H9 (cell line): ENCODE data around the gene CPNE8. TPM values are rescaled to one million over a fixed set of nuclear protein-coding genes. Genes with fewer than 3 reads are reported as not detected.

Experiments used
- DNase-seq: peaks from one replicate; pipeline ENCODE4 v3.0.0-alpha.2; 2017
- H2AFZ ChIP-seq: one replicate; pipeline ENCODE4 v1.6.1; 2013; ENCODE audit warnings: mild to moderate bottlenecking, low read length, control low read depth, moderate library complexity
- H2AK5ac ChIP-seq: 2 replicates; pipeline ENCODE4 v1.6.1; 2013; ENCODE audit warnings: low read length, control low read depth, mixed read lengths; ENCODE audit not compliant: insufficient read length
- H2BK120ac ChIP-seq: one replicate; pipeline ENCODE4 v1.6.1; 2013; ENCODE audit warnings: low read depth, mild to moderate bottlenecking, low read length, control low read depth, inconsistent platforms; ENCODE audit not compliant: poor library complexity, severe bottlenecking
- H2BK12ac ChIP-seq: 2 replicates; pipeline ENCODE4 v1.6.1; 2013; ENCODE audit warnings: low read length, control low read depth, mixed read lengths, low read depth; ENCODE audit not compliant: insufficient read length
- H2BK15ac ChIP-seq: 2 replicates; pipeline ENCODE4 v1.6.1; 2013; ENCODE audit warnings: low read depth, low read length, control low read depth
- H2BK20ac ChIP-seq: one replicate; pipeline ENCODE4 v1.6.1; 2013; ENCODE audit warnings: low read depth, mild to moderate bottlenecking, low read length, control low read depth, inconsistent platforms; ENCODE audit not compliant: poor library complexity, severe bottlenecking
- H2BK5ac ChIP-seq: 2 replicates; pipeline ENCODE4 v1.6.1; 2013; ENCODE audit warnings: low read length, control low read depth, mixed read lengths; ENCODE audit not compliant: insufficient read length
- H3K14ac ChIP-seq: 2 replicates; pipeline ENCODE4 v1.6.1; 2013; ENCODE audit warnings: low read length, control low read depth; ENCODE audit not compliant: insufficient read depth
- H3K18ac ChIP-seq: 2 replicates; pipeline ENCODE4 v1.6.1; 2013; ENCODE audit warnings: low read depth, mild to moderate bottlenecking, mixed read lengths, low read length, control low read depth; ENCODE audit not compliant: insufficient read length
- H3K23ac ChIP-seq: 2 replicates; pipeline ENCODE4 v1.6.1; 2013; ENCODE audit warnings: low read length, control low read depth, mixed read lengths, low read depth; ENCODE audit not compliant: insufficient read length
- H3K23me2 ChIP-seq: 2 replicates; pipeline ENCODE4 v1.6.1; 2013; ENCODE audit warnings: low read depth, mild to moderate bottlenecking, mixed read lengths, low read length, control low read depth; ENCODE audit not compliant: insufficient read length, poor library complexity, severe bottlenecking
- H3K27ac ChIP-seq: 2 replicates; pipeline ENCODE4 v1.5.1; 2013; ENCODE audit warnings: low read length, control low read depth, mixed read lengths, low read depth; ENCODE audit not compliant: insufficient read length
- H3K27me3 ChIP-seq: 2 replicates; pipeline ENCODE4 v1.6.1; 2013; ENCODE audit warnings: low read length, control low read depth, inconsistent platforms; ENCODE audit not compliant: insufficient read depth
- H3K4ac ChIP-seq: 2 replicates; pipeline ENCODE4 v1.6.1; 2013; ENCODE audit warnings: low read depth, mild to moderate bottlenecking, control low read depth, inconsistent platforms, low read length, moderate library complexity
- H3K4me1 ChIP-seq: 2 replicates; pipeline ENCODE4 v1.6.1; 2013; ENCODE audit warnings: low read length, control low read depth, inconsistent platforms; ENCODE audit not compliant: insufficient read depth
- H3K4me2 ChIP-seq: 2 replicates; pipeline ENCODE4 v1.6.1; 2013; ENCODE audit warnings: low read length, control low read depth, mixed read lengths; ENCODE audit not compliant: insufficient read length, insufficient read depth
- H3K56ac ChIP-seq: 2 replicates; pipeline ENCODE4 v1.6.1; 2013; ENCODE audit warnings: low read depth, mild to moderate bottlenecking, mixed read lengths, low read length, control low read depth; ENCODE audit not compliant: insufficient read length
- H3K79me1 ChIP-seq: 2 replicates; pipeline ENCODE4 v1.6.1; 2013; ENCODE audit warnings: low read depth, mild to moderate bottlenecking, moderate library complexity, low read length, control low read depth, inconsistent platforms; ENCODE audit not compliant: insufficient read depth, poor library complexity, severe bottlenecking
- H3K79me2 ChIP-seq: 2 replicates; pipeline ENCODE4 v1.6.1; 2013; ENCODE audit warnings: low read length, control low read depth, inconsistent platforms; ENCODE audit not compliant: insufficient read depth
- H3K9ac ChIP-seq: 2 replicates; pipeline ENCODE4 v1.6.1; 2013; ENCODE audit warnings: low read length, control low read depth, mixed read lengths; ENCODE audit not compliant: insufficient read length; ENCODE audit errors: extremely low read depth
- H3K9me3 ChIP-seq: one replicate; pipeline ENCODE4 v1.6.1; 2013; ENCODE audit warnings: low read depth, low read length, inconsistent platforms; ENCODE audit not compliant: control insufficient read depth
- H3T11ph ChIP-seq: one replicate; pipeline ENCODE4 v1.6.1; 2013; ENCODE audit warnings: mild to moderate bottlenecking, low read length, control low read depth, inconsistent platforms
- H4K20me1 ChIP-seq: one replicate; pipeline ENCODE4 v1.6.1; 2013; ENCODE audit not compliant: control insufficient read depth, insufficient read length, insufficient read depth
- H4K5ac ChIP-seq: 2 replicates; pipeline ENCODE4 v1.6.1; 2013; ENCODE audit warnings: low read depth, mild to moderate bottlenecking, mixed read lengths, low read length, control low read depth; ENCODE audit not compliant: insufficient read length
- H4K8ac ChIP-seq: replicated peaks from 2 replicates; pipeline ENCODE4 v1.6.1; 2013; ENCODE audit warnings: low read length, control low read depth, mixed read lengths, low read depth; ENCODE audit not compliant: insufficient read length
- H4K91ac ChIP-seq: 2 replicates; pipeline ENCODE4 v1.6.1; 2013; ENCODE audit warnings: low read depth, mild to moderate bottlenecking, moderate library complexity, mixed read lengths, low read length, control low read depth; ENCODE audit not compliant: insufficient read length
- H3K27ac Mint-ChIP-seq, 3 experiments: 2 replicates in 2 of 3; 3 replicates in 1 of 3; pipeline ENCODE4 v1.8.0; 2020 to 2021; ENCODE audit warnings: mixed read lengths in 3 of 3, mild to moderate bottlenecking in 1 of 3, moderate library complexity in 1 of 3
- H3K27me3 Mint-ChIP-seq: 2 replicates; pipeline ENCODE4 v1.8.0; 2021; ENCODE audit warnings: low read depth, mild to moderate bottlenecking, moderate library complexity, mixed read lengths
- H3K36me3 Mint-ChIP-seq, 3 experiments: 2 replicates in 2 of 3; 3 replicates in 1 of 3; pipeline ENCODE4 v1.8.0; 2020 to 2021; ENCODE audit warnings: low read depth in 3 of 3, mixed read lengths in 3 of 3; ENCODE audit not compliant: insufficient read depth in 1 of 3
- H3K4me1 Mint-ChIP-seq, 2 experiments: 2 replicates each; pipeline ENCODE4 v1.8.0; 2020; ENCODE audit warnings: mixed read lengths in 2 of 2
- H3K4me3 Mint-ChIP-seq, 2 experiments: 2 replicates in 1 of 2; 3 replicates in 1 of 2; pipeline ENCODE4 v1.8.0; 2020 to 2021; ENCODE audit warnings: mild to moderate bottlenecking in 2 of 2, mixed read lengths in 2 of 2, moderate library complexity in 1 of 2
- H3K9me3 Mint-ChIP-seq, 2 experiments: 2 replicates in 1 of 2; 3 replicates in 1 of 2; pipeline ENCODE4 v1.8.0; 2020; ENCODE audit warnings: mild to moderate bottlenecking in 2 of 2, mixed read lengths in 2 of 2, moderate library complexity in 1 of 2
- CTCF ChIP-seq: fragments of 200-600 bp; sonication (generic); conservative IDR thresholded peaks from 3 replicates; pipeline ENCODE4 v1.8.0; 2021; ENCODE audit warnings: antibody characterized with exemption, mild to moderate bottlenecking
- WGBS: extraction: QIAGEN DNeasy Blood & Tissue Kit; methylation state at CpG from one replicate; pipeline ENCODE4 v1.1.7; 2013; ENCODE audit warnings: missing lambda C conversion rate, low lambda C conversion rate, mixed read lengths; ENCODE audit not compliant: insufficient read length; ENCODE audit errors: extremely low coverage; 5-methylcytosine and 5-hydroxymethylcytosine counted together
- total RNA-seq: library from RNA; stranded (reverse); gene quantifications from 2 replicates; pipeline ENCODE4 v1.2.1, GENCODE V29; 2021

CPNE8 gene
- total RNA-seq, 1 experiment from 2014 or later = 1.9 TPM

- Mint-ChIP-seq H3K4me3 (no peak overlapping the region; a peak in 1 of 5 replicates), H3K27me3 (no peaks in the 10 kb centered on the region), H3K4me1 (no peaks in the 10 kb centered on the region; a peak in 1 of 4 replicates), H3K9me3 (no peaks in the 10 kb centered on the region; a peak in 1 of 5 replicates), H3K36me3 (no peaks in the 10 kb centered on the region), H3K27ac (no peak overlapping the region)
- H3K23me2 ChIP-seq = no peaks in the 10 kb centered on the region
- H2AK5ac ChIP-seq = no peak overlapping the region
- H4K8ac ChIP-seq = no peak overlapping the region
- no peak for TF ChIP-seq CTCF
- no peaks in the 10 kb centered on the region for H3K4me1 ChIP-seq
- DNase-seq = no peak
- no peak overlapping the region for H3K27ac ChIP-seq
- no peak overlapping the region for H3K4ac ChIP-seq
- H3K9me3 ChIP-seq = no peaks in the 10 kb centered on the region
- H2BK12ac ChIP-seq = no peak overlapping the region
- H4K5ac ChIP-seq = no peak overlapping the region
- H3T11ph ChIP-seq = no peak overlapping the region
- no peak overlapping the region for H3K4me2 ChIP-seq
- no peak overlapping the region for H3K56ac ChIP-seq
- H3K9ac ChIP-seq = no peak overlapping the region
- H4K20me1 ChIP-seq = no peaks in the 10 kb centered on the region
- no peak overlapping the region for H2BK5ac ChIP-seq
- no peak overlapping the region for H3K23ac ChIP-seq
- H3K18ac ChIP-seq = no peak overlapping the region
- no peak overlapping the region for H3K14ac ChIP-seq
- H4K91ac ChIP-seq = no peak overlapping the region
- no CpG with 5 or more reads among the region's 4 CpGs for WGBS
- H3K79me2 ChIP-seq = no peaks in the 10 kb centered on the region
- H2AFZ ChIP-seq = no peak overlapping the region
- H3K79me1 ChIP-seq = no peaks in the 10 kb centered on the region
- H2BK15ac ChIP-seq = no peak overlapping the region
- H2BK120ac ChIP-seq = no peak overlapping the region
- H2BK20ac ChIP-seq = no peak overlapping the region
- H3K27me3 ChIP-seq = no peaks in the 10 kb centered on the region
Observed at GRCh38 chr12:38930990-38931389, 25.6 kb upstream of the CPNE8 start.
